SK-N-SH (cell line): ENCODE results near the gene DDX24. TPM values are rescaled to one million over a fixed set of nuclear protein-coding genes. Genes with fewer than 3 reads are reported as not detected.

Experiments
- CTCF ChIA-PET: fragments of 300-600, 350-600 bp; formaldehyde crosslinking; extraction: SDS; loops from one replicate; lab custom pipeline; 2021; lab: Yijun Ruan, JAX
- POLR2A ChIA-PET: fragments of 350-600 bp; sonication (Branson Sonifier 250); formaldehyde crosslinking; extraction: SDS; loops from one replicate; lab custom pipeline; 2020; ENCODE audit warnings: antibody characterized with exemption, inconsistent platforms; lab: Yijun Ruan, JAX
- DNase-seq: peaks from one replicate; pipeline ENCODE4 v3.0.0; 2012
- H2AFZ ChIP-seq: fragments of 200-600 bp; sonication (generic); 2 replicates; pipeline ENCODE4 v1.8.1; 2016; ENCODE audit warnings: antibody characterized with exemption, mild to moderate bottlenecking, low read depth
- H3F3A ChIP-seq: fragments of 200-600 bp; sonication (generic); replicated peaks from 2 replicates; pipeline ENCODE3; 2016; ENCODE audit warnings: antibody characterized with exemption, mild to moderate bottlenecking; ENCODE audit not compliant: insufficient read depth
- H3K27ac ChIP-seq, 2 experiments: fragments of 200-500 bp in 1 of 2; fragments of 200-600 bp in 1 of 2; sonication (Bioruptor generic) in 1 of 2; sonication (generic), shearing (Covaris generic) in 1 of 2; 2 replicates each; pipeline versions ENCODE4 v1.5.1 to v1.6.1; 2014 to 2016; ENCODE audit warnings: low read depth in 2 of 2, inconsistent platforms in 1 of 2, low read length in 1 of 2, mild to moderate bottlenecking in 1 of 2, mixed read lengths in 1 of 2
- H3K27me3 ChIP-seq: fragments of 200-600 bp; sonication (generic), shearing (Covaris generic); 2 replicates; pipeline ENCODE4 v1.6.1; 2016; ENCODE audit warnings: mixed run types; ENCODE audit not compliant: insufficient read depth
- H3K36me3 ChIP-seq, 2 experiments: fragments of 200-500 bp in 1 of 2; fragments of 200-600 bp in 1 of 2; sonication (Bioruptor generic) in 1 of 2; sonication (generic) in 1 of 2; replicated peaks in 1 of 2; 2 replicates each; pipeline versions ENCODE3 to v1.5.1; 2014 to 2016; ENCODE audit warnings: low read length in 1 of 2, mild to moderate bottlenecking in 1 of 2; ENCODE audit not compliant: insufficient read depth in 2 of 2, control insufficient read depth in 1 of 2
- H3K4me1 ChIP-seq, 2 experiments: fragments of 200-500 bp in 1 of 2; fragments of 200-600 bp in 1 of 2; sonication (Bioruptor generic) in 1 of 2; sonication (generic), shearing (Covaris generic) in 1 of 2; 2 replicates each; pipeline versions ENCODE4 v1.5.1 to v1.6.1; 2014 to 2016; ENCODE audit warnings: low read depth in 1 of 2, low read length in 1 of 2, mixed run types in 1 of 2; ENCODE audit not compliant: insufficient read depth in 2 of 2, control insufficient read depth in 1 of 2
- H3K4me2 ChIP-seq: fragments of 200-600 bp; sonication (generic), shearing (Covaris generic); 2 replicates; pipeline ENCODE4 v1.6.1; 2017; ENCODE audit warnings: mixed run types
- H3K4me3 ChIP-seq, 2 experiments: fragments of 200-500 bp in 1 of 2; fragments of 200-600 bp in 1 of 2; sonication (Bioruptor generic) in 1 of 2; sonication (generic), shearing (Covaris generic) in 1 of 2; 2 replicates each; pipeline versions ENCODE4 v1.5.1 to v1.8.1; 2014 to 2016; ENCODE audit warnings: low read depth in 2 of 2, inconsistent platforms in 1 of 2, low read length in 1 of 2, mild to moderate bottlenecking in 1 of 2, mixed read lengths in 1 of 2, moderate library complexity in 1 of 2
- H3K79me2 ChIP-seq: fragments of 200-600 bp; sonication (generic); 2 replicates; pipeline ENCODE4 v1.8.1; 2017; ENCODE audit warnings: mild to moderate bottlenecking; ENCODE audit not compliant: insufficient read depth
- H3K9ac ChIP-seq: fragments of 200-600 bp; sonication (generic); 2 replicates; pipeline ENCODE4 v1.6.1; 2017; ENCODE audit warnings: mixed run types
- H3K9me2 ChIP-seq: fragments of 200-600 bp; sonication (generic); 2 replicates; pipeline ENCODE4 v1.6.1; 2017; ENCODE audit warnings: mixed run types
- H3K9me3 ChIP-seq: fragments of 200-600 bp; sonication (generic); 2 replicates; pipeline ENCODE4 v1.6.1; 2017; ENCODE audit warnings: mixed run types, mild to moderate bottlenecking, moderate library complexity
- H4K20me1 ChIP-seq: fragments of 200-600 bp; sonication (generic); 2 replicates; pipeline ENCODE4 v1.6.1; 2017; ENCODE audit warnings: mild to moderate bottlenecking, mixed run types; ENCODE audit not compliant: insufficient read depth
- EZH2phosphoT487 ChIP-seq: fragments of 200-600 bp; sonication (generic); IDR thresholded peaks from 2 replicates; pipeline ENCODE4 v1.6.1; 2017; ENCODE audit warnings: low read depth, mixed run types, mild to moderate bottlenecking, antibody characterized with exemption, moderate library complexity, borderline replicate concordance
- FOXJ3 ChIP-seq: sonication (generic); formaldehyde crosslinking; IDR thresholded peaks from 2 replicates; pipeline ENCODE4 v1.5.1; 2020; ENCODE audit warnings: mild to moderate bottlenecking, missing genetic modification reagents
- GABPA ChIP-seq: IDR thresholded peaks from 2 replicates; pipeline ENCODE4 v1.4.0; 2012; ENCODE audit warnings: low read depth, mild to moderate bottlenecking
- GATA2 ChIP-seq: sonication (generic); formaldehyde crosslinking; IDR thresholded peaks from 2 replicates; pipeline ENCODE4 v1.5.0; 2020; ENCODE audit warnings: mild to moderate bottlenecking, missing genetic modification reagents
- MAX ChIP-seq: IDR thresholded peaks from 2 replicates; pipeline ENCODE4 v1.4.0; 2012; ENCODE audit warnings: low read depth
- MXI1 ChIP-seq: IDR thresholded peaks from 2 replicates; pipeline ENCODE4 v1.6.1; 2012; ENCODE audit warnings: mild to moderate bottlenecking, low read depth, low read length, improper control_type of control experiment
- NFIC ChIP-seq: IDR thresholded peaks from 2 replicates; pipeline ENCODE4 v1.4.0; 2012; ENCODE audit warnings: borderline replicate concordance
- PBX3 ChIP-seq: IDR thresholded peaks from 2 replicates; pipeline ENCODE4; 2012
- POLR2AphosphoS5 ChIP-seq: IDR thresholded peaks from 2 replicates; pipeline ENCODE4 v1.6.1; 2012; ENCODE audit warnings: low read depth, low read length
- RAD21 ChIP-seq: IDR thresholded peaks from 2 replicates; pipeline ENCODE4 v1.6.1; 2012; ENCODE audit warnings: mild to moderate bottlenecking, low read length
- REST ChIP-seq: IDR thresholded peaks from 2 replicates; pipeline ENCODE4 v1.6.1; 2012; ENCODE audit warnings: mild to moderate bottlenecking, low read depth, low read length, moderate library complexity
- RFX5 ChIP-seq: IDR thresholded peaks from 2 replicates; pipeline ENCODE4 v1.6.1; 2012; ENCODE audit warnings: mild to moderate bottlenecking, improper control_type of control experiment, low read length
- SIN3A ChIP-seq: IDR thresholded peaks from 2 replicates; pipeline ENCODE4 v1.6.1; 2012; ENCODE audit warnings: low read depth, mild to moderate bottlenecking, low read length, moderate library complexity, borderline replicate concordance
- SMC3 ChIP-seq: IDR thresholded peaks from 2 replicates; pipeline ENCODE4 v1.6.1; 2012; ENCODE audit warnings: low read depth, low read length, improper control_type of control experiment
- TCF12 ChIP-seq: IDR thresholded peaks from 2 replicates; pipeline ENCODE4 v1.4.0; 2012
- TEAD4 ChIP-seq: IDR thresholded peaks from 2 replicates; pipeline ENCODE4 v1.4.0; 2012; ENCODE audit warnings: mild to moderate bottlenecking, borderline replicate concordance; ENCODE audit not compliant: insufficient read depth
- USF2 ChIP-seq: fragments of 150-350 bp; IDR thresholded peaks from 2 replicates; pipeline ENCODE4 v1.6.1; 2017; ENCODE audit warnings: antibody characterized with exemption, low read length, low read depth, borderline replicate concordance
- WGBS: methylation state at CpG from one replicate; pipeline ENCODE4 v1.1.6; 2017; ENCODE audit warnings: low lambda C conversion rate; 5-methylcytosine and 5-hydroxymethylcytosine counted together
- polyA plus RNA-seq, 3 experiments: library from polyadenylated mRNA; depleted of rRNA; stranded (reverse); fragments of >200 nt; gene quantifications; 2 replicates each; pipeline ENCODE4 v1.2.3, GENCODE V29; 2012

Gene DDX24
- polyA plus RNA-seq, 1 of the 3 experiments (the other 2 are of a cell fraction): 108 TPM

- TF ChIP-seq REST (no peak), EZH2phosphoT487 (no peak), POLR2AphosphoS5 (no peak), GATA2 (CRISPR knock-in tag) (no peak), MXI1 (no peak), SIN3A (no peak), SMC3 (no peak)
Measured at GRCh38 chr14:94018308-94018707, 62.7 kb downstream of the DDX24 start (continued).

GRCh38 chr14:94016446-94016976 lies 64.5 kb downstream of the DDX24 start:
- no peak for TF ChIP-seq USF2
- no peak for TF ChIP-seq MAX
- no peak for TF ChIP-seq RAD21
- TF ChIP-seq FOXJ3: no peak
- TF ChIP-seq TCF12: no peak
- no peak for TF ChIP-seq GABPA
- no peak for TF ChIP-seq NFIC
- no peak for TF ChIP-seq RFX5
- TF ChIP-seq PBX3: no peak
- no peak for TF ChIP-seq TEAD4
- TF ChIP-seq, all 33 proteins: peak for 0
- Histone ChIP-seq H3K36me3 (no peaks in the 10 kb centered on the region), H3K4me1 (peaks cover 0 to 2% of the 10 kb centered on the region in 2 experiments; a peak in 1 of 4 replicates), H3K9ac (no peak overlapping the region), H3K4me2 (no peak overlapping the region), H3K27ac (no peak overlapping the region), H3K27me3 (peaks cover 6% of the 10 kb centered on the region; the same call in 1 of the 2 replicates), H3K79me2 (no peaks in the 10 kb centered on the region), H3K9me2 (no peaks in the 10 kb centered on the region), H3K4me3 (no peak overlapping the region), H3K9me3 (no peaks in the 10 kb centered on the region), H2AFZ (no peak overlapping the region), H4K20me1 (no peaks in the 10 kb centered on the region), H3F3A (no peaks in the 10 kb centered on the region)
- no peak for DNase-seq
- WGBS: 61% methylated on average over 3 of the region's 8 CpGs
- POLR2A ChIA-PET: no interaction called here
- CTCF ChIA-PET: interaction anchor here (0.9 to 2.5 kb wide), 6 partner anchors 10 to 120 kb away, joined by 3 to 9 read pairs (median 4); partner anchors contain the start of gene OTUB2
